Activated T-cell treated with anti-CD3 and anti-CD28 coated beads for 4 hours (primary cell): Measurements from ENCODE around the gene CEP83.
"Not testable (repeated sequence)": the region's sequence is repeated elsewhere in the genome, so short reads cannot be mapped to it uniquely, and the experiment has no call there.

Experiments used
- DNase-seq: peaks from one replicate; pipeline ENCODE4 v3.0.0-alpha.2; 2020

Gene CEP83, protein sequence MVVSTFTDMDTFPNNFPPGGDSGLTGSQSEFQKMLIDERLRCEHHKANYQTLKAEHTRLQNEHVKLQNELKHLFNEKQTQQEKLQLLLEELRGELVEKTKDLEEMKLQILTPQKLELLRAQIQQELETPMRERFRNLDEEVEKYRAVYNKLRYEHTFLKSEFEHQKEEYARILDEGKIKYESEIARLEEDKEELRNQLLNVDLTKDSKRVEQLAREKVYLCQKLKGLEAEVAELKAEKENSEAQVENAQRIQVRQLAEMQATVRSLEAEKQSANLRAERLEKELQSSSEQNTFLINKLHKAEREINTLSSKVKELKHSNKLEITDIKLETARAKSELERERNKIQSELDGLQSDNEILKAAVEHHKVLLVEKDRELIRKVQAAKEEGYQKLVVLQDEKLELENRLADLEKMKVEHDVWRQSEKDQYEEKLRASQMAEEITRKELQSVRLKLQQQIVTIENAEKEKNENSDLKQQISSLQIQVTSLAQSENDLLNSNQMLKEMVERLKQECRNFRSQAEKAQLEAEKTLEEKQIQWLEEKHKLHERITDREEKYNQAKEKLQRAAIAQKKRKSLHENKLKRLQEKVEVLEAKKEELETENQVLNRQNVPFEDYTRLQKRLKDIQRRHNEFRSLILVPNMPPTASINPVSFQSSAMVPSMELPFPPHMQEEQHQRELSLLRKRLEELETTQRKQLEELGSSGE

DNA sequence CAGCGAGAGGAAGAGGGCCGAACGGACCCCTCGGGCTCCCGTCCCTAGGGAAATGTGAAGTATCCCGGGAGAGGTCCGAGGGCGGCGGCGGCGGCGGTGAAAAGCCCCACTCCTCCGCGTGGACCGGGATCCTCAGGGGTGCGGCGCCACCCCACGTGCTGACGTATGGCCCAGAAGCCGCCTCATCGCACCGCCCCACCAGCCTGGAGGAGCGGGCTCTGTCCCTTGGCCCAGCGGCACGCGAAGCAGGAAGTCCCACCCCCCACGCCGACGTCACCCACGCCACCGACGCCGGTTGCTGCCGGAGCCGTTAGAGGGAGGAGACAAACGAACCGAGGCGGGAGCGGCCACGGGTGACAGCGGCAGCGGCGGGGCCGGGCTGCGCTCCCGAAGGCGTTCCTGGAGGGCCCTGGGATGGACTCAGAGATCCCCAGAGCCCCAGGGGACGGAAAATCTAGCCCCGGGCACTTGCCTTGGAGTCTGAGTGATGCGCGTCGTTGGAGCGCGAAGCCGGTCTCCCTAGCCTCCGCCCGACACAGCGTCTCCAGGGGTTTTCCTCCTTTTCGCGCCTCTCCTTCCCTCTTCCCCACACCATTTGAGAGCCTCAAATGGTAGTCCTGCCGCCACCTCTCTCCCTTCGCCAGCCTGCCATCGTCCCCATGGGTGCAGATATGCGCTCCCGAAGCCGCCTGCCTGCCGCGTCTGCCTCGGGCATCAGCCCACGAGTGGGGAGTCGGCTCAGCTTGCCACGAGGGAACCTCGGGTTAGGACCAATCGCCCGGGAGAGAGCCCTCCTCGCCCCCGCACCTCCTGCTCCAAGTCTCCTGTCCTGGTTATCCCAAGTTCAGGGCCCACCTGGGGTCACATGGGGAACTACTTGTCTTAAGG lies at the start of gene CEP83:
Gene CEP83, minus strand, starts transcription at position 140 of the 888 bp plus-strand sequence. CDS start 47,377 bp downstream, outside the sequence.
- peak; percentile 97 for DNase-seq

DNA sequence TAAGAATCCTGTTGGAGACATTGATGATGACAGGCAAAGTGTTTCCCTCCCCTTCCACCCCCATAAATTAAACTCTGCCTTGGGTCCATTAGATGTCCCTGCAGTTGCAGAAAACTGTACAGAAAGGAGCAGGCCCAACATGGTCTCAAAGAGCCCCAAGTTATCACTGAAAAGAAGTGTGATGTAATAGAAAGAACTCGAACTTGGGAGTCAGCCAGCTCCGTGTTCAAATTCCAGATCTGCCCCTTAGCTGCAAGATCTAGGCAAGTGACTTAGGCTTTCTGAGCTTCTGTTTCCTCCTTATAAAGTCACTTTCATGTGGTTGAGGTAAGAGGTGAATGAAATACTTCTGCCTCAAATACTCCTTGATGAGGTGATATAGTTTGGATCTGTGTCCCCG lies 49.6 kb upstream of the CEP83 start:
- no peak for DNase-seq

DNA sequence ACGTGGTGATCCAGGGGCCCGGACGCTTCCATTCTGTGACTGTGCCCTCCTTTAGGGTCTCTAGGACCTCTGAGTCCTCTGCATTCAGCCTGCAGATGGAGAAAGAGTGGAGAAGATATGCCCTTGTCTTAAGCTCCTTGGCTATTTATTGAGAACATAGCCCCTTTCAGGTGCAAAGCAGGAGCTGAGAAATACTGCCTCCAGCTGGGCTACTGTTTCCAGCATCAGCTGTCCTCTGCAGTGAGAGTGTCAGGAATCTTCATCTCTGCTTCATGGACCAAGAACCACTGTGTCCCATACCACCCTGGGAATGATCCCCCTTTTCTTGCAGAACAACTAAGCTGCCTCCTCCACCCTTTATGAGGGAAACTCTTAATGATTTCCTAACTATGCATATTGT lies 47.8 kb upstream of the CEP83 start:
- no peak for DNase-seq

DNA sequence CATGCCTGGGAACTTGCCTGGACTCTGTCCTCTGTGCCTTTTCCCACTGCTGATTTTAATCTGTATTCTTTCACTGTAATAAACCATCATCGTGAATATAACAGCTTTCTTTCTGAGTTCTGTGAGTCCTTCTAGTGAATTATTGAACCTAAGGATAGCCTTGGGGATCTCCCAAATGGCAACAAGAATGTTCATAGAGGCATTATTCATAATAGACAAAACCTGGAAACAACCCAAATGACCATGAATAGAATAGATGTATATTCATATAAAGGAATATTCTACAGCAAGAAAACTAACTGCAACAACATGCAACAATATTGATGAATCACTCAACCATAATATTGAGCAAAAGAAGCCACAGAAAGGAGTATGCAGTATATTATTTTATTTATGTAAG lies 44.7 kb upstream of the CEP83 start:
- DNase-seq: no peak

DNA sequence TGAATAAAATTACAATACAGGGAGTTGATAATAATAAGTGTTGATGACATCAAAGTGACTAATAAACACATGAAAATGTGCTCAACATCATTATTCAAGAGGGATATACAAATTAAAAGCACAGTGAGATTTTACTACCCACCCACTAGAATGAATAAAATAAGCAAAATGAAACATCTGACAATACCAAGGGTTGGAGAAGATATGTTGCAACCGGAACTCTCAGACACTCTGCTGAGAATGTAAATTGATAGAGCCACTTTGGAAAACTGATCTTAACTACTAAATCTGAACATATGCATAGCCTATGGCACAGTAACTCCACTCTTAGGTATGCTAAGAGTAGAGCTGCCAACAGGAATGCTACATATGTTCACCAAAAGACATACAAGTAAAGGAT lies 44.0 kb upstream of the CEP83 start:
- no peak for DNase-seq

DNA sequence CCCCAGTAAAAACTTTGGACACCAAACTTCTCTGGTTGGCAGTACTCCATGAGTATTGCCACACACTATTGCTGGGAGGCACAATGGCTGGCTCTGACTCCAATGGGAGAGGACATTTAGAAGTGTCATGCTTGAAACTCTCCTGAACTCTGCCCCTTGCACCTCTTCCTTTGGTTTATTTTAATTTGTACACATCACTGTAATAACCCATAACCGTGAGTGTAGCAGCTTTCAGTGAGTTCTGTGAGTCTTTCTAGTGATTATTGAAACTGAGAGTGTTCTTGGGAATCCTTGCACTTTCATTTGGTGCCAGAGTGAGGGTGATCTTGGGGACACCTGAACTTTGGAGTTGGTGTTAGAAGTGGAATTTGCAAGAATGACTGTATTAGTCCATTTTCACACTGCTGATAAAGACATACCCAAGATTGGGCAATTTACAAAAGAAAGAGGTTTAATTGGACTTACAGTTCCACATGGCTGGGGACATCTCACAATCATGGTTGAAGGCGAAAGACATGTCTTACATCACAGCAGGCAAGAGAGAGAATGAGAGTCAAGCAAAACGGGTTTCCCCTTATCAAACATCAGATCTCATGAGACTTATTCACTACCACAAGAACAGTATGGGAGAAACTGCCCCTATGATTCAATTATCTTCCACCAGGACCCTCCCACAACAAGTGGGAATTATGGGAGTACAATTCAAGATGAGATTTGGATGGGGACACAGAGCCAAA lies 41.3 kb upstream of the CEP83 start:
- DNase-seq: no peak

DNA sequence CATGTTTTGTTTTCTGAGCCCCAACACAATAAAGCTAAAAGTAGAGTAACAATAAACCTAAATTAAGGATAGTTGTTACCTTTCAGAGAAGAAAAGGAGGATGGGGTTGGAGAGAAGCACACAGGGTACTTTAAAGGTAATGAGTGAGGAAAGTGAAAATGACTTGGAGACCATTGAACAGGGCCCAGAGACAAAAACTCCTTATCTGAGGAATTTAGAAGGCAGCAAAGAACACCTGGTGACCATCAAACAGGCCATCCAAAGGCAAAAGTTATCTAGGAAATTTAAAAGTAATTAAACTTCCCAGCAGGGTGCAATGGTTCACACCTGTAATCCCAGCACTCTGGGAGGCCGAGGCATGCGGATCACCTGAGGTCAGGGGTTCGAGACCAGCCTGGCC lies 39.0 kb upstream of the CEP83 start:
- no peak for DNase-seq

DNA sequence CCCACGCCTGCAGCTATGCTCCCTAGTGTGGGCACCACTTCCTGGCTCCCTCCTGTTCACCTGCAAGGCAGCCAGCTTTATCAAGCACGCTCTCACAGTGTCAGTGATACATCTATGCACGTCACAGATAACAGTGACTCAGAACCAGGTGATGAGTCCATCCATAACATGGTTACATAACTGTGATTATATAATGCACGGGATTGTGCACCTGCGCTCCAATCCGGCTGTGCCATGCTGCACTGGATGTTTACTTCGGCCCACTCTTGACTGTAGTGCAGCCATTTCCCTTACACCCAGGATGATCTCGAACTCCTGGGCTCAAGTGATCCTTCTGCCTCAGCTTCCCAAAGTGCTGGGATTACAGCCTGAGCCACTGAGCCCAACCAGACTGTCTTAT lies 38.4 kb upstream of the CEP83 start:
- DNase-seq: no peak

DNA sequence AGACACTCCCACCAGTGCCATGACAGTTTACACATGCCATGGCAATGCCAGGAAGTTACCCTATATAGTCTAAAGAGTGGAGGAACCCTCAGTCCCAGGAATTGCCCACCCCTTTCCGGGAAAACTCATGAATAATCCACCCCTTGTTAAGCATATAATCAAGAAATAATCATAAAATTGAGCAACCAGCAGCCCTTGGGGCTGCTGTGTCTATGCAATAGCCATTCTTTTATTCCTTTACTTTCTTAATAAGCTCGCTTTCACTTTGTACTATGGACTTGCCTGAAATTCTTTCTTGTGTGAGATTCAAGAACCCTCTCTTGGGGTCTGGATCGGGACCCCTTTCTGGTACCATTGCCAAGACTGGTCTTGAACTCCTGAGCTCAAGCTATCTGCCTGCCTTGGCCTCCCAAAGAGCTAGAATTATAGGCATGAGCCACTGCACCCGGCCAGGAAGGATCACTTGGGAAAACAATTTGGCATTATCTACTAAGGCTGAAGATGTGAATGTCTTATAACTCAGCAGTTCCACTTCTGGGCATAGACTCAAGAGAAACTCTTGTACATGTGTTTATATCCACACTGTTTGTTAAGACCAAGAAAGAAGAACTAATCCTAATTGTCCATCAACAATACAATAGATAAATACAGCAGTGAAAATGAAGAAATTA lies 35.9 kb upstream of the CEP83 start:
- DNase-seq: no peak

DNA sequence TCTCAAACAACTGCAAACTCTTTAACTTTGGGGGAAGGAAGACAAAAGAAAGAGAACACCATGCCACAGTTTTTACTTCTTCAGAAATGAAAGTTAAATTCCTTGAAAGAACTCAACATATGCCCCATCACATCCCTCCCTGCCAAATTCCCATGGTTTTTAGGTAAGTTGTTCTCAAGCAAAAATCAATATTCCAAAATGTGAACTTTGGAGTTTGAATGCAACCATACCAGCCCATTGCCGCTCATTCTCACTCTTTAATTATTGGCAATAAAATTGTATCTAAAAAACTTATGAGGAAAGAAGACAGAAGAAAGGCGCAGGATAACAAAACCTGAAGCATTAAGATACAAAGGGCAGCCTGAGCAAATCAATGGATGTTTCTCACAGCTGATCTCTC lies 31.8 kb upstream of the CEP83 start:
- no peak for DNase-seq

DNA sequence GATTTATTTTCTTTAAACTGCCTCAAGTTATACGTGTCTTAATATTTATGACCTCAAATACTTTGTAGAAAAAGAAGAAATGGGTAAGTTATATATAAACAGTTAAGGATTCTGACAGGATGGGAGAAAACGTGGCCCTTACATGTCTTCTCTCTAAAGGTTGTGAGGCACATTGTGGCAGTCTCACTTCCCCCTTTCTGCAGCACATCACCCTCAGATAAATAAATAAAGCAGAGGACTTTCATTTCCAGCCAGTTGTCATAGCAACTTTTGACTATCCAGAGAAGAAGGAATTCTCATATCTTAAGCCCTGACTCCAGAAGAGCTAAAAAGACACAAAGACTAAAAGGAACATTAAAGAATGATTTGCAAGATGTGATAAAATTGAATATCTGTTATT lies 28.8 kb upstream of the CEP83 start:
- no peak for DNase-seq

DNA sequence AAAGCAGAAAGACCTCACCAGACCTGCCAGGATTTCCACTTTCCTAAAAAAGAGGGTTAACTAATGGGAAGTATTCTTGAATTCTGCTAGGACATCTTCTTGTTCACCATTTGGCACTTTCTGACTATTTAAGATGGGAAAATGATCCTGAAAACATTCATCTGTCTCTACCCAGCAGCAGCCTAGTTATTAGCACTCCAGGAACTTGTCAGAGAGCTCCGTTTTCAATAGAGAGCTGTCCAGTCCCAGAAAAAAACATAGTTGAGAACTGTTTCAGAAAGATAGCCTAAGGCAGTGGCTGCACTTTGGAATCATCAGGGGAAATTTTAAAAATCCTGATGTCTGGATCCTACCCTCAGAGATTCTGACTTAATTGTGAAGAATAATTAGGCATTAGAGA lies 22.1 kb upstream of the CEP83 start:
- DNase-seq: no peak

DNA sequence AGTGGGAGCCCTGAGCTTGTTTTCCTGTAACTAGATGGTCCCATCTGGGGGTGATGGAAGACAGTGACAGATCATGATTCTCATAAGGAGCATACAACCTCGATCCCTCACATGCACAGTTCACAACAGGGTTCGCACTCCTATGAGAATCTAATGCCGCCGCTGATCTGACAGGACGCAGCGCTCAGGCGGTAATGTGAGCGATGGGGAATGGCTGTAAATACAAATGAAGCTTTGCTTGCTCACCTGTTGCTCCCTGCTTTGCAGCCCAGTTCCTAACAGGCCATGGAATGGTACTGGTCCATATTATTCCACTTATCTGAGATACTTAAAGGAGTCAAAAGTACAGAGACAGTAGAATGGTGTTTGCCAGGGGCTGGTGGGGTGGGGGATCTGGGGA lies 9.9 kb upstream of the CEP83 start:
- DNase-seq: no peak

DNA sequence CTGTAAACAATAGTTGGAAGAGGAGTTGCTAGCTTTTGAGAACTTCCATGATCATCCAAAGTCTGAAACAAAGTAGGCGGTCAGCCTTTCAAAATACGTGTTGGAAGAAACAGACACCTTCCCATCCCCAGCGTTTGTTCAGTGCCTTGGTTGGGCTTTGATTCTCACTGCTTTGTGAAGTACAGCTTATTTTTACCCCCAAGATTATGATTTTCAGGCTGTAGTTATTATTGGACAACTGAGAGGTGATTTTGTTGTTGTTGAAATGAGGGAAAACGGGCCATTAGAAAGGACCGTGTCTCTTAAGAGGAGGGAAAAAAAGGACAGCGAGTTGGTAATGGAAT lies 921 bp upstream of the CEP83 start:
- no peak for DNase-seq

DNA sequence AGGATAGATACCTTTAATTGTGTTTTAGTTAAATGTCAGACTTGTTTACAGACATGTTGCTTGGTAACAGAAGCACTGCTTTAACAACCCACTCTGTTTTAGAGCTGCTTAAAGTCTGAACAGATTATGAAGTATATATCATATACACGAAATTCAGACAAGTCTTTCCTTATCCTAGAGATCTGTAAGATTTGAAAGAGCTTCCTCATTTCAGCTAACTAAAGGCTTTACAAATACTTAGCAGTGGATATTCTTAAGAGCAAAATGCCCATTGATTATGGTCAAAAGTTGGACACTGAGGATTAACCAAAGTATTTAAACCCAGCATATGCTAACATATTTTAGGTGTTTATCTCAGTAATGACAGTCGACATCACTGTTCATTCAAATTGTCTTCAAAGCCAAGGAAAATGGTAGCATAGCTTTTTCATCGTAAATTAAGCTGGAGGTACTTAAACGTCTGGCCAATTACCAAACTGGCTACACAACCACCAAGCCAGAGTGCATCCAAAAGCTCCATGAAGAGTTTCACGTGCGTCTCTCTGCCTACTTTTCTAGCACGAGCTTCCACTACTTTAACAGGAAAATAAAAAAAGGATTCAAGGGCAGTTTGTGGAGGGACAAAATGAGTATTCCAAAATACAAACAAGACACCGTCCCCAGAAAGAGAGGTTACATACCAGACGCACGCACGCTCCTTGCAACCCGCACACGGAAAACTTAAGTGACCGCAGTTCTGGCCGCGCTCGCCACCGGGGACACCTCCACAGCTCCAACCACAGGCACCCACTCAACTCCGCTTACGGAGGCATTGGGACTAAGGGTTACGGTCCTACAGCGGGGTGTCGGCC lies 565 bp downstream of the CEP83 start:
- no peak for DNase-seq

DNA sequence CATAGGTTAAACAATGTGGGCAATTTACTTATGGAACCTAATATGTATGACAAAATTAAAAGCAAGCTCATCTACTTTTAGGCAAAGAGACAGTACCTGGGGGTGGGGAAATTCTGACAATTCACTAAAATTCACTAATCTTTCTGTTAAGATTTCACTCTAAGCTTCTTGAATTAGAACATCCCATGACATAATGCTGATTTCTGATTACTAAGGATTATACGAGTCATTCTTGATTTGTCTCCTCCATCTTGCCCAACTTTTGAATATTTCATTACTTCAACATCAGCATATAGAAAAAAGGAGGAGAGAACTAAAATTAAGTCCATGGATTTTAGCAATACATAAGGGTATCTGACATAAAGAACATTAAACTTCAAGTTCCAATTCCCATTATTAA lies 2.4 kb downstream of the CEP83 start:
- no peak for DNase-seq

DNA sequence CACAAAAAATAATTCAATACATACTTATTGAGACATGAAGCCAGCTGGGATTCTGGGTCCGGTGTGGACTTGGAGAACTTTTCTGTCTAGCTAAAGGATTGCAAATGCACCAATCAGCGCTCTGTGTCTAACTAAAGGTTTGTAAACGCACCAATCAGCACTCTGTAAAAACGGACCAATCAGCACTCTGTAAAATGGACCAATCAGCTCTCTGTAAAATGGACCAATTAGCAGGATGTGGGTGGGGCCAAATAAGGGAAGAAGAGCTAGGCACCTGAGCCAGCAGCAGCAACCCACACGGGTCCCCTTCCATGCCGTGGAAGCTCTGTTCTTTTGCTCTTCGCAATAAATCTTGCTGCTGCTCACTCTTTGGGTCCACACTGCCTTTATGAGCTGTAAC lies 5.3 kb downstream of the CEP83 start:
- not testable (repeated sequence) for DNase-seq

DNA sequence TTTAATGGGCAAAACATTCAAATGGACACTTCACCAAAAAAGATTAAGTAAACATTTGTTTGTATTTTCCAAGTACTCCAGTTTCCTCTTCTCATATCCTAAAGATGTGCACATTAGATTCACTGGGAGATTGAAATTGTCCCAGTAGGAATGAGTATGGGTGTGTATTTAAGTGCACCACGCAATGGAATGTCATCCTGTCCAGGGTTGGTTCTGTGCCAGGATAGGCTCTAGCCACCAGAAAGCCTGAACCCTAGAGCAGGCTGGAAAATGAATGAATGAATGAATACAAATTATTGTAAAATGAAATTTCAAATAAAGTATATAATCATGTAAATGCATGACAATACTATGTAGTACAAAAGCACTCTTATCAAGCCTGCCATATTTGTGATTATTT lies 14.0 kb downstream of the CEP83 start:
- no peak for DNase-seq

DNA sequence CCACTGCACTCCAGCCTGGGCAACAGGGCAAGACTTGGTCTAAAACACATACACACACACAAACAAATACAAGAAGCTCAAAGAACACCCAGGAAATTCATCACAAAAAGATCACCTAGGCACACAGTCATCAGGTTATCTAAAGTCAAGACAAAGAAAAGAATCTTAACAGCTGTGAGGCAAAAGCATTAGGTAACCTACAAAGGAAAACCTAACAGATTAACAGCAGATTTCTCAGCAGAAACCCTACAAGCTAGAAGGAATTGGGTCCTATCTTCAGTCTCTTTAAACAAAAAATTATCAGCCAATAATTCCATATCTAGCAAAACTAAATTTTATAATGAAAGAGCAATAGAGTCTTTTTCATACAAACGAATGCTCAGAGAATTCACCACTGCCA lies 22.4 kb downstream of the CEP83 start:
- no peak for DNase-seq

DNA sequence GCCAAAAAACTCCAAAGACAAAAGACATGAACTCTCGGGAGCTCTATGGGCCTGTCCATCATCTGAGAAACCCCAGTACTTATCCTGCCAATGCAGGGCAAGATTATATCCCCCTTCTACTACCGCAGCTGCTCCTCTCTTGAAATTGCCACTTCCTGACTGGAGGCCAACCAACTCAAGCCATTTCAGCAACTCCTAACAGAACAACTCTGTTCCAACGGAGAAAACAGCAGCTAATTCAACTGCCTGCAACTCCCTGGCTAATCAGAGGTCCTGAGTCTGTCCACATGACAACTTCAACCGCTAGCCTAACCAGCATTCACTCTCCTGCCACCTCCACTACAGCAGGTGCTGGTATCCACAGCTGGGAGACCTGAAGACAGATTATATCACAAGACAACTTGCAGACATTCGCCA lies 24.1 kb downstream of the CEP83 start:
- no peak for DNase-seq

DNA sequence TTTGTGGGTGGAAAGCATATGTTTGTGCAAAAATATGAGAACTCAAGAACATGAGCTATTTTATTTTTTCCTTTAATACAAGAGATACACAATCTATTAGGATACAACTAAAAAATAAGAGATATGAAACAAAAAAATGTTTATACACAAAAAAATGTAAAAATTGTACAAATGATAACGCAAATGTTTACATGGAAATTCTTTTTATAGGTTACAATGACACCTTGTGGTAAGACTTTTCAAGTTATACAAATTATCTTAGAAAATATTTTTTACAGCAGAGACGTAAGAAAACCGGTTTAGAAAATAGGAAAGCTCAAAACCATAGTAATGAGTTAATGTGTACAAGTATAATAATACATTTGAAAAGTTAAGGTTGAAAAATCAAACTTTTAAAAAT lies 25.5 kb downstream of the CEP83 start:
- DNase-seq: no peak
